ENCODE results near the gene UFL1. TPM values are rescaled to one million over a fixed set of nuclear protein-coding genes. Genes with fewer than 3 reads are reported as not detected.

The UFL1 gene
- total and polyA plus RNA-seq, 4 donors: 13.1 to 25.9 (median 17.8) TPM

DNA sequence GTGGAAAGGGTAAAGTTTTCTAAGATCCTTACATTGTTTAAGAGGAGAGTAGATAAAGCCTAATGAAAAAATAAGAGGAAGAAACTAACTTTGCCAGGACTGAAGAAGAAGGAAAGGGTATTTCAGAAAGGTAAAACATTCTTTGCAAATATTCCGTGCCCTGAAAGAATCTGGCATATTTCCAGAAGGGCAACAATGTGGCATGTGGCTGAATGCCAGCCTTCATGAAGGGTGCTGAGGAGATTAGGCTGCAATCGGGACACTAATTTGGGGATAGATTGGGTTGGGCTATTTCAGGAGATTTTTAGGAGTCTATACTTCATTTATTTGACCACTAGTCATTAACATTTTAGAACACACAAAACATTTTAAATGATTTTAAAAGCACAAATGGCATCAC is 16.2 kb upstream of the UFL1 start:
- no peak for DNase-seq (ENCODE audit: low spot score)

GRCh38 chr6:96509281-96509680 is 12.3 kb upstream of the UFL1 start:
- TF ChIP-seq HNF4G (IDR thresholded peaks at IDR 0.05) (no peak), RAD21 (IDR thresholded peaks at IDR 0.05) (no peak), TAF1 (conservative IDR thresholded peaks at IDR 0.05) (no peak), CTCF (IDR thresholded peaks at IDR 0.05; ENCODE audit: low read depth, low read length, missing input control) (no peak), ZBTB33 (IDR thresholded peaks at IDR 0.05) (no peak), NR2F2 (IDR thresholded peaks at IDR 0.05) (no peak), SP1 (IDR thresholded peaks at IDR 0.05) (no peak), FOXA1 (IDR thresholded peaks at IDR 0.05) (no peak)
- TF ChIP-seq, protein P1, sequence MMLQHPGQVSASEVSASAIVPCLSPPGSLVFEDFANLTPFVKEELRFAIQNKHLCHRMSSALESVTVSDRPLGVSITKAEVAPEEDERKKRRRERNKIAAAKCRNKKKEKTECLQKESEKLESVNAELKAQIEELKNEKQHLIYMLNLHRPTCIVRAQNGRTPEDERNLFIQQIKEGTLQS (IDR thresholded peaks at IDR 0.05): no peak
- Histone ChIP-seq H3K27ac (ENCODE audit: low read depth in 1 of 2, low read length in 2 of 2) (no peak overlapping the region), H3K36me3 (ENCODE audit: control insufficient read depth in 4 of 4, insufficient read depth in 3 of 4, low read depth in 1 of 4, low read length in 3 of 4) (peaks cover 0 to 9% (median 5%) of the 10 kb centered on the region in 4 donors), H3K9me3 (ENCODE audit: control insufficient read depth in 4 of 4, low read length in 3 of 4) (peaks cover 0 to 2% (median 0%) of the 10 kb centered on the region in 4 donors), H3K27me3 (ENCODE audit: control insufficient read depth in 4 of 4, insufficient read depth in 4 of 4, low read length in 3 of 4) (no peaks in the 10 kb centered on the region), H3K4me1 (ENCODE audit: control insufficient read depth in 4 of 4, insufficient read depth in 4 of 4, low read length in 3 of 4) (no peaks in the 10 kb centered on the region), H3K9ac (ENCODE audit: low read depth in 1 of 2, low read length in 2 of 2) (no peak overlapping the region), H3K4me3 (ENCODE audit: low read depth in 1 of 3, low read length in 3 of 3) (no peak overlapping the region)
- DNase-seq (ENCODE audit: low spot score): no peak
- 89% methylated on average over 2 of the region's 2 CpGs for WGBS

More for the DNA sequence above, 16.2 kb upstream of the UFL1 start:
- Histone ChIP-seq H3K4me3 (ENCODE audit: low read depth in 1 of 3, low read length in 3 of 3) (no peak overlapping the region), H3K4me1 (ENCODE audit: control insufficient read depth in 4 of 4, insufficient read depth in 4 of 4, low read length in 3 of 4) (no peaks in the 10 kb centered on the region), H3K9ac (ENCODE audit: low read depth in 1 of 2, low read length in 2 of 2) (no peak overlapping the region), H3K36me3 (ENCODE audit: control insufficient read depth in 4 of 4, insufficient read depth in 3 of 4, low read depth in 1 of 4, low read length in 3 of 4) (peaks cover 0 to 5% (median 1%) of the 10 kb centered on the region in 4 donors), H3K27ac (ENCODE audit: low read depth in 1 of 2, low read length in 2 of 2) (no peak overlapping the region), H3K9me3 (ENCODE audit: control insufficient read depth in 4 of 4, low read length in 3 of 4) (peaks cover 0 to 11% (median 1%) of the 10 kb centered on the region in 4 donors), H3K27me3 (ENCODE audit: control insufficient read depth in 4 of 4, insufficient read depth in 4 of 4, low read length in 3 of 4) (no peaks in the 10 kb centered on the region)
- TF ChIP-seq RAD21 (IDR thresholded peaks at IDR 0.05) (no peak), NR2F2 (IDR thresholded peaks at IDR 0.05) (no peak), CTCF (IDR thresholded peaks at IDR 0.05; ENCODE audit: low read depth, low read length, missing input control) (no peak), HNF4A (conservative IDR thresholded peaks at IDR 0.05) (no peak), TAF1 (conservative IDR thresholded peaks at IDR 0.05) (no peak), JUND (IDR thresholded peaks at IDR 0.05) (no peak), FOXA1 (IDR thresholded peaks at IDR 0.05) (no peak), MAX (IDR thresholded peaks at IDR 0.05) (no peak), EGR1 (IDR thresholded peaks at IDR 0.05; ENCODE audit: low read depth in 2 of 2) (no peak)
- TF ChIP-seq, protein P1 (IDR thresholded peaks at IDR 0.05): no peak
- TF ChIP-seq, protein P2, sequence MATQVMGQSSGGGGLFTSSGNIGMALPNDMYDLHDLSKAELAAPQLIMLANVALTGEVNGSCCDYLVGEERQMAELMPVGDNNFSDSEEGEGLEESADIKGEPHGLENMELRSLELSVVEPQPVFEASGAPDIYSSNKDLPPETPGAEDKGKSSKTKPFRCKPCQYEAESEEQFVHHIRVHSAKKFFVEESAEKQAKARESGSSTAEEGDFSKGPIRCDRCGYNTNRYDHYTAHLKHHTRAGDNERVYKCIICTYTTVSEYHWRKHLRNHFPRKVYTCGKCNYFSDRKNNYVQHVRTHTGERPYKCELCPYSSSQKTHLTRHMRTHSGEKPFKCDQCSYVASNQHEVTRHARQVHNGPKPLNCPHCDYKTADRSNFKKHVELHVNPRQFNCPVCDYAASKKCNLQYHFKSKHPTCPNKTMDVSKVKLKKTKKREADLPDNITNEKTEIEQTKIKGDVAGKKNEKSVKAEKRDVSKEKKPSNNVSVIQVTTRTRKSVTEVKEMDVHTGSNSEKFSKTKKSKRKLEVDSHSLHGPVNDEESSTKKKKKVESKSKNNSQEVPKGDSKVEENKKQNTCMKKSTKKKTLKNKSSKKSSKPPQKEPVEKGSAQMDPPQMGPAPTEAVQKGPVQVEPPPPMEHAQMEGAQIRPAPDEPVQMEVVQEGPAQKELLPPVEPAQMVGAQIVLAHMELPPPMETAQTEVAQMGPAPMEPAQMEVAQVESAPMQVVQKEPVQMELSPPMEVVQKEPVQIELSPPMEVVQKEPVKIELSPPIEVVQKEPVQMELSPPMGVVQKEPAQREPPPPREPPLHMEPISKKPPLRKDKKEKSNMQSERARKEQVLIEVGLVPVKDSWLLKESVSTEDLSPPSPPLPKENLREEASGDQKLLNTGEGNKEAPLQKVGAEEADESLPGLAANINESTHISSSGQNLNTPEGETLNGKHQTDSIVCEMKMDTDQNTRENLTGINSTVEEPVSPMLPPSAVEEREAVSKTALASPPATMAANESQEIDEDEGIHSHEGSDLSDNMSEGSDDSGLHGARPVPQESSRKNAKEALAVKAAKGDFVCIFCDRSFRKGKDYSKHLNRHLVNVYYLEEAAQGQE (IDR thresholded peaks at IDR 0.05): no peak
- WGBS: 86% methylated on average over 2 of the region's 2 CpGs

Data from liver (tissue), 9 donors.